WTC11 (cell line): Measurements from ENCODE around the gene DCUN1D2. TPM values are rescaled to one million over a fixed set of nuclear protein-coding genes. Genes with fewer than 3 reads are reported as not detected.

Experiments
- ATAC-seq: fragments of 200-7000 bp; cut with Tn5 transposase; 2 replicates; pipeline ENCODE4 v1.10.0; 2021; ENCODE audit warnings: mild to moderate bottlenecking, moderate library complexity
- CTCF ChIA-PET: fragments of 300-600 bp; sonication (Branson Sonifier 250); formaldehyde crosslinking; loops from one replicate; lab custom pipeline; 2021; ENCODE audit warnings: antibody characterized with exemption; lab: Charles Lee
- POLR2A ChIA-PET: fragments of 350-600 bp; sonication (Branson Sonifier 250); formaldehyde crosslinking; loops from one replicate; lab custom pipeline; 2021; ENCODE audit warnings: antibody characterized with exemption; lab: Charles Lee
- DNase-seq: peaks from one replicate; pipeline ENCODE4 v3.0.0; 2021; ENCODE audit warnings: low spot score
- H3K27ac Mint-ChIP-seq: 2 replicates; pipeline ENCODE4 v1.8.0; 2021; ENCODE audit warnings: mixed read lengths
- H3K27me3 Mint-ChIP-seq: 2 replicates; pipeline ENCODE4 v1.8.0; 2021; ENCODE audit warnings: low read depth, mild to moderate bottlenecking, moderate library complexity, mixed read lengths
- H3K36me3 Mint-ChIP-seq: 2 replicates; pipeline ENCODE4 v1.8.0; 2021; ENCODE audit warnings: mixed read lengths
- H3K4me1 Mint-ChIP-seq: 2 replicates; pipeline ENCODE4 v1.8.0; 2022; ENCODE audit warnings: mixed read lengths
- H3K4me3 Mint-ChIP-seq: 2 replicates; pipeline ENCODE4 v1.8.0; 2021; ENCODE audit warnings: mild to moderate bottlenecking, moderate library complexity, mixed read lengths
- H3K9me3 Mint-ChIP-seq: 2 replicates; pipeline ENCODE4 v1.8.0; 2021; ENCODE audit warnings: mixed read lengths
- ATF1 ChIP-seq: sonication (generic); formaldehyde crosslinking; IDR thresholded peaks from 2 replicates; pipeline ENCODE4 v1.8.1; 2023; ENCODE audit warnings: mild to moderate bottlenecking, moderate library complexity, missing genetic modification reagents
- ELF4 ChIP-seq: sonication (generic); formaldehyde crosslinking; IDR thresholded peaks from 2 replicates; pipeline ENCODE4 v1.8.1; 2022; ENCODE audit warnings: low read depth, mild to moderate bottlenecking, moderate library complexity, missing genetic modification reagents
- HMGA2 ChIP-seq: fragments of 250-450 bp; sonication (Bioruptor Pico); IDR thresholded peaks from 2 replicates; pipeline ENCODE4 v1.4.0; 2021; ENCODE audit warnings: mild to moderate bottlenecking, moderate library complexity
- JUN ChIP-seq: sonication (generic); formaldehyde crosslinking; IDR thresholded peaks from 2 replicates; pipeline ENCODE4 v1.8.0; 2023; ENCODE audit warnings: mild to moderate bottlenecking, missing genetic modification reagents
- KAT7 ChIP-seq: sonication (generic); formaldehyde crosslinking; IDR thresholded peaks from 2 replicates; pipeline ENCODE4 v1.8.1; 2023; ENCODE audit warnings: missing genetic modification reagents, mild to moderate bottlenecking, borderline replicate concordance
- MYBL2 ChIP-seq: sonication (generic); formaldehyde crosslinking; IDR thresholded peaks from 2 replicates; pipeline ENCODE4 v1.8.1; 2023; ENCODE audit warnings: mild to moderate bottlenecking, moderate library complexity, missing genetic modification reagents
- NR1H2 ChIP-seq: sonication (generic); formaldehyde crosslinking; IDR thresholded peaks from 2 replicates; pipeline ENCODE4 v1.9.0; 2021; ENCODE audit warnings: mild to moderate bottlenecking, moderate library complexity, missing genetic modification reagents
- PRRX2 ChIP-seq: fragments of 250-450 bp; sonication (Bioruptor Pico); IDR thresholded peaks from 2 replicates; pipeline ENCODE4 v1.8.0; 2021; ENCODE audit warnings: mild to moderate bottlenecking
- SOX15 ChIP-seq: fragments of 250-450 bp; sonication (Bioruptor Pico); IDR thresholded peaks from 2 replicates; pipeline ENCODE4 v1.9.0; 2021; ENCODE audit warnings: mild to moderate bottlenecking
- TP53 ChIP-seq: sonication (generic); formaldehyde crosslinking; IDR thresholded peaks from 2 replicates; pipeline ENCODE4 v1.8.1; 2023; ENCODE audit warnings: mild to moderate bottlenecking, missing genetic modification reagents
- total RNA-seq: library from RNA; stranded (reverse); gene quantifications from 3 replicates; pipeline ENCODE4 v1.2.3, GENCODE V29; 2021
- TF ChIP-seq, protein P1 (sequence below): sonication (generic); formaldehyde crosslinking; IDR thresholded peaks from 2 replicates; pipeline ENCODE4 v1.8.0; 2022; ENCODE audit warnings: mild to moderate bottlenecking, missing genetic modification reagents
- TF ChIP-seq, protein P2 (sequence below): sonication (generic); formaldehyde crosslinking; IDR thresholded peaks from 2 replicates; pipeline ENCODE4 v1.8.0; 2022; ENCODE audit warnings: mild to moderate bottlenecking, missing genetic modification reagents
- TF ChIP-seq, protein P3 (sequence below): fragments of 250-450 bp; sonication (Bioruptor Pico); IDR thresholded peaks from 2 replicates; pipeline ENCODE4 v1.9.0; 2021; ENCODE audit warnings: mild to moderate bottlenecking
- TF ChIP-seq, protein P4 (sequence below): sonication (generic); formaldehyde crosslinking; conservative IDR thresholded peaks from 2 replicates; pipeline ENCODE4 v1.8.1; 2023; ENCODE audit warnings: mild to moderate bottlenecking, low read depth, missing genetic modification reagents, moderate library complexity

The DCUN1D2 gene
- total RNA-seq, 1 experiment from 2014 or later = 42.5 TPM

DNA sequence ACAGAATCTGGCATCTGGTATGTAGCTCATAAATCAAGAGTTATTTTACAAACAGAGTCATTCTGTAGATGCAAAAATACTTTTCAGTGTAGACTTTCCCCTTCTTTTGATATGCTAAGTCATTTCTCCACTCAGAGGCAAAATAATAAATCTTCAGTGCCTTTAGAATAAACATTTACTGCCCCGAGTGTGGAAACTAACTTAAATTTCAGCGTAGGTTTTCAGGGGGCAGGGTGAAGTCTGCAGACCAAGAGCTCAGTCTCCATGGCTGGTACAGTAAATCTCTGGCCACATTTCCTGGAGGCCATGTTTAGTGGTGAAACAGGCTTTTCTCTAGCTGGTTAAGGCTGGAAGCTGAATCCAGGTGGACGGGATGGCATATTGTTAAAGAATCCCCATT is 24.1 kb downstream of the DCUN1D2 start (continued):
- TF ChIP-seq, protein P1, sequence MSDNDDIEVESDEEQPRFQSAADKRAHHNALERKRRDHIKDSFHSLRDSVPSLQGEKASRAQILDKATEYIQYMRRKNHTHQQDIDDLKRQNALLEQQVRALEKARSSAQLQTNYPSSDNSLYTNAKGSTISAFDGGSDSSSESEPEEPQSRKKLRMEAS = no peak
- TF ChIP-seq KAT7 (CRISPR knock-in tag) = no peak
- TF ChIP-seq, protein P2, sequence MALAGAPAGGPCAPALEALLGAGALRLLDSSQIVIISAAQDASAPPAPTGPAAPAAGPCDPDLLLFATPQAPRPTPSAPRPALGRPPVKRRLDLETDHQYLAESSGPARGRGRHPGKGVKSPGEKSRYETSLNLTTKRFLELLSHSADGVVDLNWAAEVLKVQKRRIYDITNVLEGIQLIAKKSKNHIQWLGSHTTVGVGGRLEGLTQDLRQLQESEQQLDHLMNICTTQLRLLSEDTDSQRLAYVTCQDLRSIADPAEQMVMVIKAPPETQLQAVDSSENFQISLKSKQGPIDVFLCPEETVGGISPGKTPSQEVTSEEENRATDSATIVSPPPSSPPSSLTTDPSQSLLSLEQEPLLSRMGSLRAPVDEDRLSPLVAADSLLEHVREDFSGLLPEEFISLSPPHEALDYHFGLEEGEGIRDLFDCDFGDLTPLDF = no peak

DNA sequence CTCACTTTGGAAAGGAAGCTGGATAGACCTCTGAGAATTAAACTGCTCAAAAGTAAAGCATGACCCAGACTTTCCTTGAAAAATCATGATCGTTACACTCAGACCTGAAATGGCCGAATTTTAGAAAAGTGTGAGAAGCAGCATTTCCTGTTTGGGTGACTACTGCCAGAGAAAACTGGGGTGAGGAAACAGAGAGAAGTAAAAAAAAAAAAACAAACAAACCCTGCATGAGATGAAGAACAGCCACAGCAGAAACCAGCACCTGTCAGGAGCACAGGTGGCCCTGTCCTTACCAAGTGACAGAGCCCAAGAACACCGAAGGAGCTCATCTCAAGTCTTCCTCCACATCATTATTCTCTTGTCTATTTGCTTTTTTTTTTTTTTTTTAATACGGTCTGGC is 25.2 kb downstream of the DCUN1D2 start:
- H3K27ac Mint-ChIP-seq = no peak overlapping the region
- no peak for ATAC-seq
- H3K27me3 Mint-ChIP-seq = no peaks in the 10 kb centered on the region
- ChIA-PET CTCF (interaction anchor here (0.6 to 1.9 kb wide), 2 partner anchors 14 to 20 kb away, joined by 3 to 7 read pairs; no protein-coding TSS in a partner anchor), POLR2A (interaction anchor here (0.6 kb wide), 1 partner anchor 37 kb away, joined by 3 read pairs; no protein-coding TSS in a partner anchor)
- no peaks in the 10 kb centered on the region for H3K9me3 Mint-ChIP-seq
- no peak for DNase-seq
- no peak overlapping the region for H3K4me3 Mint-ChIP-seq
- H3K36me3 Mint-ChIP-seq = peaks cover 53% of the 10 kb centered on the region
- peaks cover 15% of the 10 kb centered on the region for H3K4me1 Mint-ChIP-seq
- TF ChIP-seq NR1H2 (CRISPR knock-in tag) = no peak
- TF ChIP-seq, protein P3, sequence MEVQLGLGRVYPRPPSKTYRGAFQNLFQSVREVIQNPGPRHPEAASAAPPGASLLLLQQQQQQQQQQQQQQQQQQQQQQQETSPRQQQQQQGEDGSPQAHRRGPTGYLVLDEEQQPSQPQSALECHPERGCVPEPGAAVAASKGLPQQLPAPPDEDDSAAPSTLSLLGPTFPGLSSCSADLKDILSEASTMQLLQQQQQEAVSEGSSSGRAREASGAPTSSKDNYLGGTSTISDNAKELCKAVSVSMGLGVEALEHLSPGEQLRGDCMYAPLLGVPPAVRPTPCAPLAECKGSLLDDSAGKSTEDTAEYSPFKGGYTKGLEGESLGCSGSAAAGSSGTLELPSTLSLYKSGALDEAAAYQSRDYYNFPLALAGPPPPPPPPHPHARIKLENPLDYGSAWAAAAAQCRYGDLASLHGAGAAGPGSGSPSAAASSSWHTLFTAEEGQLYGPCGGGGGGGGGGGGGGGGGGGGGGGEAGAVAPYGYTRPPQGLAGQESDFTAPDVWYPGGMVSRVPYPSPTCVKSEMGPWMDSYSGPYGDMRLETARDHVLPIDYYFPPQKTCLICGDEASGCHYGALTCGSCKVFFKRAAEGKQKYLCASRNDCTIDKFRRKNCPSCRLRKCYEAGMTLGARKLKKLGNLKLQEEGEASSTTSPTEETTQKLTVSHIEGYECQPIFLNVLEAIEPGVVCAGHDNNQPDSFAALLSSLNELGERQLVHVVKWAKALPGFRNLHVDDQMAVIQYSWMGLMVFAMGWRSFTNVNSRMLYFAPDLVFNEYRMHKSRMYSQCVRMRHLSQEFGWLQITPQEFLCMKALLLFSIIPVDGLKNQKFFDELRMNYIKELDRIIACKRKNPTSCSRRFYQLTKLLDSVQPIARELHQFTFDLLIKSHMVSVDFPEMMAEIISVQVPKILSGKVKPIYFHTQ (CRISPR knock-in tag) = no peak

DNA sequence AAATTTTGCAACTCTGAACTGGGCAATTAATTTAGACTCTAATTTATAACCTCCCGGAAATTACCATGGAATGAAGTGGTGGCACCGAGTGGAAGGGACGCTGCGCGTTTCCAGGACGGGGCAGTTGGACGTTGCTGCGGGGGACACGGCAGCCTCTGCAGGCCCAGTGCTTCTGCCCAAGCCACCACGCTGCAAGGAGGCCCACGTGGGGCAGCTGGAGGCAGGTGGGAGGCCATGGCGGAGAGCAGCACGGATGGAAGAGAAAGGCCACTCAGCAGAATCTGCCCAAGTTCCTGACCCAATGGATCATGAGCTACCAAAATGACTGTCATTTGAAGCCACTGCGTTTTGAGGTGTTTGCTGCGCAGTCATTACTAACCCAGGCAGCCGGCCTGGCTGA is 26.0 kb downstream of the DCUN1D2 start:
- POLR2A ChIA-PET = no interaction called here
- ATAC-seq = no peak
- H3K36me3 Mint-ChIP-seq = peaks cover 54% of the 10 kb centered on the region
- no peak overlapping the region for H3K4me3 Mint-ChIP-seq
- TF ChIP-seq TP53 (CRISPR knock-in tag) = no peak
- no peak overlapping the region for H3K27ac Mint-ChIP-seq
- no peaks in the 10 kb centered on the region for H3K27me3 Mint-ChIP-seq
- no peaks in the 10 kb centered on the region for H3K9me3 Mint-ChIP-seq
- peaks cover 15% of the 10 kb centered on the region for H3K4me1 Mint-ChIP-seq
- DNase-seq = no peak
- CTCF ChIA-PET = no interaction called here

DNA sequence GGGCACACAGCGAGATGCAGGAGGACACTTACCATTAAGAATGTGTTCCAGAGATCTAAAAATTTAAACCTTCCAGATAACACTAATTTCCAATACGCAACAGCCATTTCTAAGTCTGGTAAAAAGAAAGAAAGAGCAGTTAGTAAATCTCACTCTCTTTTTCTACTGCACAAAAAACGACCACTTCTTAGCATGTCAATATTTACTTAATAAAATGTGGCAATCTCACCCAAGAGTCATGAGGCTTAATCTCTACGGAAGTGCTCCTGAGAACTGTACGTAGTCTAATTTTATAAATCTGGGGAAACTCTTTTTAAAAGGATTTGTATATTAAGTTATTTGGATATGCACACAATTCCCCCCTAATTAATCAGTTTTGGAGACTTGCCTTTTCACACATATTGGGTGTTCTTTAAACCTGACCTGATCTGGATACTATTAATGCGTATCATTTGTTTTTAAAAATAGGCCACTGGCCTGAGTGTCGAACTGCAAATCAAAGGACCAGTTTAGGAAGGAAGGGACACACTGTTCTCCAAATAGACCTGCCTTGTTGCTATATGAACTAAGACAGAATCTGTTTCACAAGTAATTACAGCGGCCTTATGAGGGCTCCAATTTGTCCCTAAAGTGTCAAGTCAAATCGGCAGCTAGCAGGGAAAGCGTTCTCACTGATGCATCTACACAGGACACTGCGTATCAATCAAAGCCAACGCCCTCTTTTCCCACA is 29.3 kb downstream of the DCUN1D2 start:
- Mint-ChIP-seq H3K4me1 (no peaks in the 10 kb centered on the region), H3K36me3 (peaks cover 63% of the 10 kb centered on the region), H3K9me3 (no peaks in the 10 kb centered on the region), H3K27ac (no peak overlapping the region), H3K4me3 (no peak overlapping the region), H3K27me3 (no peaks in the 10 kb centered on the region)
- no peak for ATAC-seq
- DNase-seq = no peak
- CTCF ChIA-PET = interaction anchor here (2.5 kb wide), 1 partner anchor 101 kb away, joined by 8 read pairs; no protein-coding TSS in a partner anchor
- POLR2A ChIA-PET = no interaction called here
- TF ChIP-seq MYBL2 (CRISPR knock-in tag) (no peak), SOX15 (CRISPR knock-in tag) (no peak), PRRX2 (CRISPR knock-in tag) (no peak), ATF1 (CRISPR knock-in tag) (no peak), HMGA2 (CRISPR knock-in tag) (no peak), JUN (CRISPR knock-in tag) (no peak), ELF4 (CRISPR knock-in tag) (no peak)
- TF ChIP-seq, protein P4, sequence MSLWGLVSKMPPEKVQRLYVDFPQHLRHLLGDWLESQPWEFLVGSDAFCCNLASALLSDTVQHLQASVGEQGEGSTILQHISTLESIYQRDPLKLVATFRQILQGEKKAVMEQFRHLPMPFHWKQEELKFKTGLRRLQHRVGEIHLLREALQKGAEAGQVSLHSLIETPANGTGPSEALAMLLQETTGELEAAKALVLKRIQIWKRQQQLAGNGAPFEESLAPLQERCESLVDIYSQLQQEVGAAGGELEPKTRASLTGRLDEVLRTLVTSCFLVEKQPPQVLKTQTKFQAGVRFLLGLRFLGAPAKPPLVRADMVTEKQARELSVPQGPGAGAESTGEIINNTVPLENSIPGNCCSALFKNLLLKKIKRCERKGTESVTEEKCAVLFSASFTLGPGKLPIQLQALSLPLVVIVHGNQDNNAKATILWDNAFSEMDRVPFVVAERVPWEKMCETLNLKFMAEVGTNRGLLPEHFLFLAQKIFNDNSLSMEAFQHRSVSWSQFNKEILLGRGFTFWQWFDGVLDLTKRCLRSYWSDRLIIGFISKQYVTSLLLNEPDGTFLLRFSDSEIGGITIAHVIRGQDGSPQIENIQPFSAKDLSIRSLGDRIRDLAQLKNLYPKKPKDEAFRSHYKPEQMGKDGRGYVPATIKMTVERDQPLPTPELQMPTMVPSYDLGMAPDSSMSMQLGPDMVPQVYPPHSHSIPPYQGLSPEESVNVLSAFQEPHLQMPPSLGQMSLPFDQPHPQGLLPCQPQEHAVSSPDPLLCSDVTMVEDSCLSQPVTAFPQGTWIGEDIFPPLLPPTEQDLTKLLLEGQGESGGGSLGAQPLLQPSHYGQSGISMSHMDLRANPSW (CRISPR knock-in tag) = no peak
